ENCODE results near the gene UBE2C. TPM values are rescaled to one million over a fixed set of nuclear protein-coding genes. Genes with fewer than 3 reads are reported as not detected.
"Not testable (repeated sequence)": the region's sequence is repeated elsewhere in the genome, so short reads cannot be mapped to it uniquely, and the experiment has no call there.

UBE2C gene
- total RNA-seq, 2 experiments from 2014 or later: 251 to 261 TPM

- Mint-ChIP-seq H3K27ac (no peak overlapping the region), H3K4me3 (no peak overlapping the region), H3K9me3 (ENCODE audit: insufficient read depth) (no peaks in the 10 kb centered on the region), H3K4me1 (ENCODE audit: low read depth) (peaks cover 31% of the 10 kb centered on the region), H3K27me3 (ENCODE audit: low read depth) (peaks cover 11% of the 10 kb centered on the region), H3K36me3 (ENCODE audit: low read depth) (no peaks in the 10 kb centered on the region)
- ATAC-seq (no peak), DNase-seq (no peak)
- POLR2A ChIA-PET: no interaction called here
- CTCF ChIA-PET: interaction anchor here (1.3 to 2.5 kb wide), 2 partner anchors 8 to 19 kb away, joined by 5 to 24 read pairs; no protein-coding TSS in a partner anchor
Measured at GRCh38 chr20:45779011-45779915, 33.2 kb upstream of the UBE2C start.

- Mint-ChIP-seq H3K9me3 (ENCODE audit: insufficient read depth) (no peaks in the 10 kb centered on the region), H3K4me3 (no peak overlapping the region), H3K36me3 (ENCODE audit: low read depth) (no peaks in the 10 kb centered on the region), H3K27me3 (ENCODE audit: low read depth) (peaks cover 7% of the 10 kb centered on the region), H3K4me1 (ENCODE audit: low read depth) (peaks cover 32% of the 10 kb centered on the region), H3K27ac (no peak overlapping the region)
- DNase-seq (no peak), ATAC-seq (no peak)
- CTCF ChIA-PET: interaction anchor here (0.6 to 2.5 kb wide), 4 partner anchors 9 to 407 kb away, joined by 3 to 24 read pairs (median 5); no protein-coding TSS in a partner anchor
- POLR2A ChIA-PET: no interaction called here
Measured at GRCh38 chr20:45780159-45780558, 32.3 kb upstream of the UBE2C start.

DNA sequence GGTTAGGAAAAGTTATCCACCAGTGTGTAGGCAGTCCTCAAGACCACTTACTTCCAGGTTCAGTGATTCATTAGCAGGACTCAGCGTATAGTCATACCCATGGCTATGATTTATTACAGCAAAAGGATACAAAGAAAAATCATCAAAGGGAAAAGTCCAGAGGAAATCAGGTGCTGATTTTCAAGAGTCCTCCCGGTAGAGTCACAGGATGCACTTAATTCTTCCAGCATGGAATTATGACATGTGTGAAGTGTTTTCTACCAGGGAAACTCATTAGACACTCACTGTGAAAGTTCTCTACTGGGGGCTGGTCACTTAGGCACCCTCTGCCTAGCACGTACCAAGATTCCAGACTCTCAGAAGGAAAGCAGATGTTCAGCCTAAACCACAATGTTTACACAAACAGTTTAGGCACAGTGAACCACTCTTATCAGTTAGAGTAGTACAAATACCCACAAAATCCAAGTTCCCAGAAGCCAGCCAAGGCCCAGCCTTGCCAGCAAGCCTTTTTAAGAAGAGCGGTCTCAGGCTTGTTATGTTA is 31.0 kb upstream of the UBE2C start:
- ATAC-seq: no peak
- Mint-ChIP-seq H3K9me3 (ENCODE audit: insufficient read depth) (no peaks in the 10 kb centered on the region), H3K27me3 (ENCODE audit: low read depth) (peaks cover 8% of the 10 kb centered on the region), H3K4me3 (no peak overlapping the region), H3K4me1 (ENCODE audit: low read depth) (peaks cover 32% of the 10 kb centered on the region), H3K27ac (no peak overlapping the region), H3K36me3 (ENCODE audit: low read depth) (no peaks in the 10 kb centered on the region)
- CTCF ChIA-PET: interaction anchor here (0.9 to 2.5 kb wide), 2 partner anchors 10 to 408 kb away, joined by 3 to 24 read pairs; no protein-coding TSS in a partner anchor
- DNase-seq: no peak
- POLR2A ChIA-PET: no interaction called here

GRCh38 chr20:45782890-45783289 is 29.6 kb upstream of the UBE2C start:
- H3K27me3 Mint-ChIP-seq (ENCODE audit: low read depth): peaks cover 6% of the 10 kb centered on the region
- H3K4me1 Mint-ChIP-seq (ENCODE audit: low read depth): peaks cover 32% of the 10 kb centered on the region
- H3K36me3 Mint-ChIP-seq (ENCODE audit: low read depth): no peaks in the 10 kb centered on the region
- H3K4me3 Mint-ChIP-seq: no peak overlapping the region
- H3K9me3 Mint-ChIP-seq (ENCODE audit: insufficient read depth): no peaks in the 10 kb centered on the region
- CTCF ChIA-PET: interaction anchor here (1.2 to 1.9 kb wide), 4 partner anchors 9 to 338 kb away, joined by 3 to 12 read pairs (median 5); partner anchors contain the start of genes DNTTIP1 and WFDC3
- POLR2A ChIA-PET: interaction anchor here (0.6 kb wide), 1 partner anchor 24 kb away, joined by 4 read pairs; no protein-coding TSS in a partner anchor
- DNase-seq: peak; percentile 25
- peak; percentile 70 for ATAC-seq
- peak overlapping the region; percentile 41 for H3K27ac Mint-ChIP-seq

GRCh38 chr20:45783656-45784294 is 28.7 kb upstream of the UBE2C start:
- H3K27me3 Mint-ChIP-seq (ENCODE audit: low read depth): peaks cover 3% of the 10 kb centered on the region

DNA sequence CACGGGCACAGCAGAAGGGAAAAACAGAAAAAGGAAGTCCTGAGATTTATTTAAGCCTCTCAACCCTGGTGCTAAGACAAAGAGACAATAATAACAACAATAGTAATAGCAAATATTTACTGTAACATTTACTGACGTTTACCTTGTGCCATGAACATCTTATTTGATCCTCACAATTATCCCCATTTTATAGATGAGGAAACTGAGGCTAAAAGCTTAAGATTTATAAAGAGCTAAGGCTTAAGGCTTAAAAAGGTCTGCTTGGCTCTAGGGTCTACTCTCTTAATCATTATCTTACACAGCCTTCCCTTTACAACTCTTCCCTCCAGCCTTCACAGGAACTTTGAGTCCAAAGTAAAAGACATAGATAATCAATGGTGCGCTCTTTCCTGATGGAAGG is 24.1 kb upstream of the UBE2C start:
- H3K9me3 Mint-ChIP-seq (ENCODE audit: insufficient read depth): no peaks in the 10 kb centered on the region
- no peak overlapping the region for H3K4me3 Mint-ChIP-seq
- peaks cover 3% of the 10 kb centered on the region for H3K27me3 Mint-ChIP-seq (ENCODE audit: low read depth)
- DNase-seq: no peak
- CTCF ChIA-PET: interaction anchor here (0.6 to 2.8 kb wide), 5 partner anchors 11 to 415 kb away, joined by 3 to 18 read pairs (median 3); no protein-coding TSS in a partner anchor
- no peak for ATAC-seq
- H3K36me3 Mint-ChIP-seq (ENCODE audit: low read depth): peaks cover 4% of the 10 kb centered on the region
- POLR2A ChIA-PET: no interaction called here
- peaks cover 18% of the 10 kb centered on the region for H3K4me1 Mint-ChIP-seq (ENCODE audit: low read depth)
- H3K27ac Mint-ChIP-seq: no peak overlapping the region

More at GRCh38 chr20:45783656-45784294, 28.7 kb upstream of the UBE2C start:
- ChIA-PET CTCF (interaction anchor here (1.2 to 1.9 kb wide), 5 partner anchors 8 to 338 kb away, joined by 3 to 12 read pairs (median 3); partner anchors contain the start of genes DNTTIP1 and WFDC3), POLR2A (no interaction called here)
- DNase-seq (no peak), ATAC-seq (no peak)
- Mint-ChIP-seq H3K9me3 (ENCODE audit: insufficient read depth) (no peaks in the 10 kb centered on the region), H3K36me3 (ENCODE audit: low read depth) (no peaks in the 10 kb centered on the region), H3K4me1 (ENCODE audit: low read depth) (peaks cover 32% of the 10 kb centered on the region), H3K4me3 (no peak overlapping the region), H3K27ac (peak overlapping the region; percentile 23)

- peak; percentile 35 for DNase-seq
Measured at GRCh38 chr20:45792317-45793118, 19.9 kb upstream of the UBE2C start.

GRCh38 chr20:45796337-45797065 is 15.9 kb upstream of the UBE2C start:
- H3K4me3 Mint-ChIP-seq: no peak overlapping the region
- peaks cover 22% of the 10 kb centered on the region for H3K4me1 Mint-ChIP-seq (ENCODE audit: low read depth)
- ChIA-PET POLR2A (interaction anchor here (0.6 kb wide), 1 partner anchor 74 kb away, joined by 4 read pairs; no protein-coding TSS in a partner anchor), CTCF (no interaction called here)
- no peaks in the 10 kb centered on the region for H3K9me3 Mint-ChIP-seq (ENCODE audit: insufficient read depth)
- H3K36me3 Mint-ChIP-seq (ENCODE audit: low read depth): peaks cover 36% of the 10 kb centered on the region
- no peak for ATAC-seq
- H3K27ac Mint-ChIP-seq: no peak overlapping the region
- no peaks in the 10 kb centered on the region for H3K27me3 Mint-ChIP-seq (ENCODE audit: low read depth)
- DNase-seq: no peak

More at GRCh38 chr20:45792317-45793118, 19.9 kb upstream of the UBE2C start:
- peak; percentile 26 for ATAC-seq
- H3K36me3 Mint-ChIP-seq (ENCODE audit: low read depth): peaks cover 32% of the 10 kb centered on the region
- peaks cover 13% of the 10 kb centered on the region for H3K4me1 Mint-ChIP-seq (ENCODE audit: low read depth)
- ChIA-PET POLR2A (interaction anchor here (0.7 to 1.4 kb wide), 4 partner anchors 20 to 178 kb away, joined by 4 to 10 read pairs (median 5); partner anchors contain the start of genes CTSA, NEURL2, PCIF1 and UBE2C), CTCF (interaction anchor here (0.8 to 1.1 kb wide), 2 partner anchors 9 to 22 kb away, joined by 3 to 4 read pairs; no protein-coding TSS in a partner anchor)
- H3K27ac Mint-ChIP-seq: peak overlapping the region; percentile 93
- H3K4me3 Mint-ChIP-seq: peak overlapping the region; percentile 82
- H3K9me3 Mint-ChIP-seq (ENCODE audit: insufficient read depth): no peaks in the 10 kb centered on the region
- H3K27me3 Mint-ChIP-seq (ENCODE audit: low read depth): no peaks in the 10 kb centered on the region

DNA sequence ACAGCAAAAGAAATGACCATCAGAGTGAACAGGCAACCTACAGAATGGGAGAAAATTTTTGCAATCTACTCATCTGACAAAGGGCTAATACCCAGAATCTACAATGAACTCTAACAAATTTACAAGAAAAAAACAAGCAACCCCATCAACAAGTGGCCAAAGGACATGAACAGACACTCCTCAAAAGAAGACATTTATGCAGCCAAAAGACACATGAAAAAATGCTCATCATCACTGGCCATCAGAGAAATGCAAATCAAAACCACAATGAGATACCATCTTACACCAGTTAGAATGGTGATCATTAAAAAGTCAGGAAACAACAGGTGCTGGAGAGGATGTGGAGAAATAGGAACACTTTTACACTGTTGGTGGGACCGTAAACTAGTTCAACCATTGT is 14.9 kb upstream of the UBE2C start:
- H3K27ac Mint-ChIP-seq: not testable (repeated sequence)
- peaks cover 43% of the 10 kb centered on the region for H3K36me3 Mint-ChIP-seq (ENCODE audit: low read depth)

DNA sequence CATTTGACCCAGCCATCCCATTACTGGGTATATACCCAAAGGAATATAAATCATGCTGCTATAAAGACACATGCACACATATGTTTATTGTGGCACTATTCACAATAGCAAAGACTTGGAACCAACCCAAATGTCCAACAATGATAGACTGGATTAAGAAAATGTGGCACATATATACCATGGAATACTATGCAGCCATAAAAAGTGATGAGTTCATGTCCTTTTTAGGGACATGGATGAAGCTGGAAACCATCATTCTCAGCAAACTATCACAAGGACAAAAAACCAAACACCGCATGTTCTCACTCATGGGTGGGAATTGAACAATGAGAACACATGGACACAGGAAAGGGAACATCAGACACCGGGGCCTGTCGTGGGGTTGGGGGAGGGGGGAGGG is 14.5 kb upstream of the UBE2C start:
- ATAC-seq; H3K27me3 Mint-ChIP-seq (ENCODE audit: low read depth); DNase-seq; H3K4me3 Mint-ChIP-seq; H3K9me3 Mint-ChIP-seq (ENCODE audit: insufficient read depth); H3K27ac Mint-ChIP-seq: not testable (repeated sequence)
- Mint-ChIP-seq H3K36me3 (ENCODE audit: low read depth) (peaks cover 39% of the 10 kb centered on the region), H3K4me1 (ENCODE audit: low read depth) (peaks cover 15% of the 10 kb centered on the region)
- ChIA-PET CTCF (interaction anchor here (1.9 to 4.9 kb wide), 7 partner anchors 9 to 215 kb away, joined by 9 to 50 read pairs (median 18); partner anchors contain the start of genes UBE2C and ZNF335), POLR2A (interaction anchor here (1.1 to 2.2 kb wide), 2 partner anchors 15 to 137 kb away, joined by 6 to 11 read pairs; partner anchors contain the start of genes PCIF1 and UBE2C)

More for the DNA sequence above, 14.9 kb upstream of the UBE2C start:
- H3K9me3 Mint-ChIP-seq (ENCODE audit: insufficient read depth); CTCF ChIA-PET; H3K4me3 Mint-ChIP-seq; ATAC-seq; DNase-seq; H3K27me3 Mint-ChIP-seq (ENCODE audit: low read depth); POLR2A ChIA-PET: not testable (repeated sequence)
- H3K4me1 Mint-ChIP-seq (ENCODE audit: low read depth): peaks cover 19% of the 10 kb centered on the region

All from activated CD8-positive, alpha-beta T cell treated with anti-CD3 and anti-CD28 coated beads, Interleukin-2, amount 10 ng/mL, durations not matched to agents 7 days and 5 days (primary cell).